ENCODE data around the gene ANO4. TPM values are rescaled to one million over a fixed set of nuclear protein-coding genes. Genes with fewer than 3 reads are reported as not detected.

Gene ANO4
- total RNA-seq, 1 experiment from 2014 or later: 5.7 TPM

DNA sequence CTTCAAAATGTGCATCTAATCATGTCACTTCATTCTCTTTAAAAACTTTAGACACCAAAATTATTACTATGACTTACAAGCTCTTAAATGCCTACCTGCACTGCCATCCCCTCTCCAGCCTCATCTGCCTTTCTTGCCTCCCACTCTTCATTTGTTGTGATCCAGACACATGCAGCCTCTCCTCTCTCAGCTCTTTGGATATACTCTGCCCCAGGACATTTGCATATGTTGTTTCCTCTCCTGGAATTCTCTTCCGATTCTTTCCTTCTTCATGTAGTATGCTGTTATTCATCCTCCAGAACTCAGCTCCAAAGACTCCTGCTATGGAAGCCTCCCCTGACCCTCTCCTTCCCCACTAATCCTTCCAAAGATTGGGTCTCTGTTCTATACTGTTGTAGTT lies 197.6 kb downstream of the ANO4 start:
- no peaks in the 10 kb centered on the region for H3K27me3 Mint-ChIP-seq (ENCODE audit: low read depth)
- no peak for TF ChIP-seq CTCF (conservative IDR thresholded peaks at IDR 0.05)
- Histone ChIP-seq H3K79me2 (ENCODE audit: insufficient read depth, low read length) (no peaks in the 10 kb centered on the region), H2BK12ac (ENCODE audit: insufficient read length, low read depth, low read length) (no peak overlapping the region), H4K20me1 (ENCODE audit: control insufficient read depth, insufficient read depth, insufficient read length) (no peaks in the 10 kb centered on the region), H2BK5ac (ENCODE audit: insufficient read length, low read length) (no peak overlapping the region), H3K23me2 (ENCODE audit: insufficient read length, low read depth, low read length, poor library complexity, severe bottlenecking) (no peaks in the 10 kb centered on the region), H2AFZ (ENCODE audit: low read length) (no peak overlapping the region), H3K9me3 (ENCODE audit: control insufficient read depth, low read depth, low read length) (no peaks in the 10 kb centered on the region), H3K14ac (ENCODE audit: insufficient read depth, low read length) (no peak overlapping the region), H4K8ac (replicated peaks; ENCODE audit: insufficient read length, low read depth, low read length) (no peak overlapping the region), H2AK5ac (ENCODE audit: insufficient read length, low read length) (no peak overlapping the region), H3K23ac (ENCODE audit: insufficient read length, low read depth, low read length) (no peak overlapping the region), H3K4ac (ENCODE audit: low read depth, low read length) (no peak overlapping the region), H3K27me3 (ENCODE audit: insufficient read depth, low read length) (no peaks in the 10 kb centered on the region; the same call in 1 of the 2 replicates), H3K4me2 (ENCODE audit: insufficient read depth, insufficient read length, low read length) (no peak overlapping the region), H3K27ac (ENCODE audit: insufficient read length, low read depth, low read length) (no peak overlapping the region), H3K56ac (ENCODE audit: insufficient read length, low read depth, low read length) (no peak overlapping the region), H3K79me1 (ENCODE audit: insufficient read depth, low read depth, low read length, poor library complexity, severe bottlenecking) (no peaks in the 10 kb centered on the region), H3K18ac (ENCODE audit: insufficient read length, low read depth, low read length) (no peak overlapping the region), H4K5ac (ENCODE audit: insufficient read length, low read depth, low read length) (no peak overlapping the region), H2BK20ac (ENCODE audit: low read depth, low read length, poor library complexity, severe bottlenecking) (no peak overlapping the region), H3K9ac (ENCODE audit: extremely low read depth, insufficient read length, low read length) (no peak overlapping the region), H2BK120ac (ENCODE audit: low read depth, low read length, poor library complexity, severe bottlenecking) (no peak overlapping the region), H2BK15ac (ENCODE audit: low read depth, low read length) (no peak overlapping the region), H3T11ph (ENCODE audit: low read length) (no peak overlapping the region), H3K4me1 (ENCODE audit: insufficient read depth, low read length) (peaks cover 5% of the 10 kb centered on the region; the same call in 1 of the 2 replicates), H4K91ac (ENCODE audit: insufficient read length, low read depth, low read length) (no peak overlapping the region)
- H3K4me3 Mint-ChIP-seq: no peak overlapping the region
- H3K4me1 Mint-ChIP-seq: peaks cover 28 to 33% of the 10 kb centered on the region in 2 experiments
- H3K36me3 Mint-ChIP-seq (ENCODE audit: insufficient read depth in 1 of 3, low read depth in 3 of 3): peaks cover 0 to 3% (median 0%) of the 10 kb centered on the region in 3 experiments; a peak in 2 of 7 replicates
- peaks cover 0 to 3% of the 10 kb centered on the region in 2 experiments; a peak in 1 of 5 replicates for H3K9me3 Mint-ChIP-seq
- DNase-seq: no peak
- no peak overlapping the region for H3K27ac Mint-ChIP-seq
- WGBS (ENCODE audit: extremely low coverage, insufficient read length, low lambda C conversion rate): no CpG with 5 or more reads among the region's 1 CpG
